ENCODE measurements around the gene CAVIN3. TPM values are rescaled to one million over a fixed set of nuclear protein-coding genes. Genes with fewer than 3 reads are reported as not detected.

The CAVIN3 gene
- polyA plus RNA-seq, 1 donor (not counting 4 experiments of a cell fraction or from before 2014, with no cell fraction given) = 30.1 TPM

DNA sequence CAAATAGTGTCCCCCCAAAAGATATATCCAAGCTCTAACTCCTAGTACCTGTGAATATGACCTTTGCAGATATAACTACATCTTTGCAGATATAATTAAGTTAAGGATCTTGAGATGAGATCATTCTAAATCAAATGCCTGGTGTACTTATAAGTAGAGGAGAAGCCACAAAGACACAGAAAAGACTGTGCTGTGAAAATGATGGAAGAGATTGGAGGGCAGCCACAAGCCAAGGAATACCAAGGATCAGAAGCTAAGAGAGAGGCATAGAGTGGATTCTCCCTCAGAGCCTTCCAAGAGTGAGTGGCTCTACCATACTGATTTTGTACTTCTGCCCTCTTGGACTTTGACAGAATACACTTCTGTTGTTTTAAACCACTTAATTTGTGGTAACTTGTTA, 7.5 kb upstream of the CAVIN3 start:
- H3K9ac ChIP-seq (ENCODE audit: control insufficient read depth, extremely low read depth, insufficient read depth, low read length) = no peak overlapping the region
- no peak overlapping the region for H3K4me2 ChIP-seq (ENCODE audit: control insufficient read depth, extremely low read depth, insufficient read depth, low read depth, low read length)
- no peaks in the 10 kb centered on the region for H3K27me3 ChIP-seq (ENCODE audit: control insufficient read depth, extremely low read depth, insufficient read depth, low read length)
- H4K20me1 ChIP-seq (ENCODE audit: control insufficient read depth, extremely low read depth, insufficient read depth, low read length) = no peaks in the 10 kb centered on the region
- H3K4me3 ChIP-seq (ENCODE audit: control insufficient read depth in 2 of 3, extremely low read depth in 1 of 3, insufficient read depth in 2 of 3, low read depth in 1 of 3, low read length in 3 of 3) = no peak overlapping the region
- DNase-seq (ENCODE audit: low read depth, low spot score) = no peak
- no peaks in the 10 kb centered on the region for H3K9me1 ChIP-seq (ENCODE audit: control insufficient read depth, extremely low read depth, insufficient read depth, low read length)
- no peak overlapping the region for H3K27ac ChIP-seq (ENCODE audit: control insufficient read depth, insufficient read depth, low read length)
- H2AFZ ChIP-seq (ENCODE audit: control insufficient read depth, low read length) = no peak overlapping the region
- no peaks in the 10 kb centered on the region for H3K36me3 ChIP-seq (ENCODE audit: control insufficient read depth in 2 of 2, extremely low read depth in 1 of 2, insufficient read depth in 2 of 2, low read length in 2 of 2)
- no peak for FAIRE-seq
- H3K9me3 ChIP-seq (ENCODE audit: control insufficient read depth, low read depth, low read length) = no peaks in the 10 kb centered on the region
- dilution Hi-C loops (cut with MboI; ENCODE audit: extremely low pct_ligation_motif_present, low sequenced_read_pairs) = no loop called here
- peaks cover 2% of the 10 kb centered on the region for H3K4me1 ChIP-seq (ENCODE audit: control insufficient read depth, extremely low read depth, insufficient read depth, low read length)
- no peaks in the 10 kb centered on the region for H3K79me2 ChIP-seq (ENCODE audit: control insufficient read depth, insufficient read depth, low read length)
- no peak for TF ChIP-seq EZH2 (IDR thresholded peaks at IDR 0.05; ENCODE audit: low read length)
- TF ChIP-seq CTCF (optimal IDR thresholded peaks at IDR 0.05 in 1 of 3, IDR thresholded peaks at IDR 0.05 in 1 of 3, conservative IDR thresholded peaks at IDR 0.05 in 1 of 3; ENCODE audit: extremely low read depth in 1 of 3, insufficient read depth in 2 of 3, low read length in 3 of 3) = no peak

DNA sequence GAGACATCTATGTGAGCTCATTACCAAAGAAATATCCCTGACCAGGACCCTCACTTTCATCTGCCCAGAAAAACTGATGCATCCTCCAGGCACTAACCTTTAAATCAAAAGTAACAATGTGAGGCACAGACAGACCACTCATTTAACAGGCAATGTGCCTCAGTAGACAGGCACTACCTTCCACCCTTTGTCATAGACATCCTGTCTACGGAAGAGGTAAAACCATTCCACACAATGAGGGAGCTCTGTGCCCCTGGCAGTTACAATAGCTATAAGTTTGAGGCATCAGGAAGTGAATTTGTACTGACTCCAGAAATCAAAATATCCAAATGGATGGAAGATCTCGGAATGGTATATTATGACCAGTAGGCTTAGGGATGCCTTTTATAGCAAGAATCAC, 6.7 kb upstream of the CAVIN3 start:
- Histone ChIP-seq H3K36me3 (ENCODE audit: control insufficient read depth in 2 of 2, extremely low read depth in 1 of 2, insufficient read depth in 2 of 2, low read length in 2 of 2) (no peaks in the 10 kb centered on the region), H3K4me3 (ENCODE audit: control insufficient read depth in 2 of 3, extremely low read depth in 1 of 3, insufficient read depth in 2 of 3, low read depth in 1 of 3, low read length in 3 of 3) (no peak overlapping the region), H3K4me1 (ENCODE audit: control insufficient read depth, extremely low read depth, insufficient read depth, low read length) (peaks cover 9% of the 10 kb centered on the region), H3K9ac (ENCODE audit: control insufficient read depth, extremely low read depth, insufficient read depth, low read length) (no peak overlapping the region), H3K9me3 (ENCODE audit: control insufficient read depth, low read depth, low read length) (no peaks in the 10 kb centered on the region), H3K27ac (ENCODE audit: control insufficient read depth, insufficient read depth, low read length) (no peak overlapping the region), H3K4me2 (ENCODE audit: control insufficient read depth, extremely low read depth, insufficient read depth, low read depth, low read length) (no peak overlapping the region), H4K20me1 (ENCODE audit: control insufficient read depth, extremely low read depth, insufficient read depth, low read length) (no peaks in the 10 kb centered on the region), H3K27me3 (ENCODE audit: control insufficient read depth, extremely low read depth, insufficient read depth, low read length) (no peaks in the 10 kb centered on the region), H2AFZ (ENCODE audit: control insufficient read depth, low read length) (no peak overlapping the region), H3K9me1 (ENCODE audit: control insufficient read depth, extremely low read depth, insufficient read depth, low read length) (no peaks in the 10 kb centered on the region), H3K79me2 (ENCODE audit: control insufficient read depth, insufficient read depth, low read length) (no peaks in the 10 kb centered on the region)
- no peak for DNase-seq (ENCODE audit: low read depth, low spot score)
- dilution Hi-C loops (cut with MboI; ENCODE audit: extremely low pct_ligation_motif_present, low sequenced_read_pairs) = no loop called here
- no peak for FAIRE-seq
- no peak for TF ChIP-seq EZH2 (IDR thresholded peaks at IDR 0.05; ENCODE audit: low read length)
- no peak for TF ChIP-seq CTCF (optimal IDR thresholded peaks at IDR 0.05 in 1 of 3, IDR thresholded peaks at IDR 0.05 in 1 of 3, conservative IDR thresholded peaks at IDR 0.05 in 1 of 3; ENCODE audit: extremely low read depth in 1 of 3, insufficient read depth in 2 of 3, low read length in 3 of 3)
